K562 (cell line): ENCODE results near the gene SP140L. TPM values are rescaled to one million over a fixed set of nuclear protein-coding genes. Genes with fewer than 3 reads are reported as not detected.

Experiments used
- TEAD4 ChIP-seq, 2 experiments: sonication (generic) in 1 of 2; formaldehyde crosslinking in 1 of 2; IDR thresholded peaks; 2 replicates each; pipeline versions ENCODE4 v1.6.1 to v1.8.0; 2012 to 2022; ENCODE audit warnings: borderline replicate concordance in 1 of 2, inconsistent platforms in 1 of 2, low read length in 1 of 2, mild to moderate bottlenecking in 1 of 2, missing genetic modification reagents in 1 of 2
- ZNF175 ChIP-seq: fragments of 200-800 bp; sonication (Bioruptor generic); IDR thresholded peaks from 2 replicates; pipeline ENCODE4 v1.6.1; 2016; ENCODE audit warnings: low read depth, mild to moderate bottlenecking, missing genetic modification characterization, missing compliant biosample characterization
- ZNF318 ChIP-seq, 2 experiments: fragments of 450-650 bp; IDR thresholded peaks; 2 replicates each; pipeline ENCODE4 v1.6.1; 2016; ENCODE audit warnings: mild to moderate bottlenecking in 2 of 2, borderline replicate concordance in 1 of 2, low read depth in 1 of 2, moderate library complexity in 1 of 2
- polyA plus RNA-seq, 8 experiments: library from polyadenylated mRNA; depleted of rRNA in 4 of 8; stranded (reverse) in 5 of 8; unstranded in 3 of 8; fragments of >200 nt; fragmentation: Nextera tagmentation in 2 of 8; fragmentation: Illumina TruSeq in 1 of 8; extraction: Ambion mirVana in 2 of 8; extraction: Trizol in 1 of 8; gene quantifications; 2 replicates each; pipeline versions ENCODE4 v1.2.1 to v1.2.3, GENCODE V29; 2011 to 2014; ENCODE audit warnings: inconsistent platforms in 1 of 8, missing spikeins in 1 of 8
- total RNA-seq, 7 experiments: library from RNA; depleted of rRNA in 6 of 7; stranded (reverse); fragments of >200 nt in 6 of 7; fragmentation: Illumina TruSeq in 2 of 7; extraction: Trizol in 2 of 7; gene quantifications; 2 replicates each; pipeline versions ENCODE4 v1.2.1 to v1.2.3, GENCODE V29; 2011 to 2021; ENCODE audit warnings: low replicate concordance in 1 of 7
- TF ChIP-seq, protein P1 (sequence below): fragments of 450-650 bp; IDR thresholded peaks from 2 replicates; pipeline ENCODE4 v1.6.1; 2016; ENCODE audit warnings: low read depth, mild to moderate bottlenecking, moderate library complexity

Gene SP140L
- total and polyA plus RNA-seq, 9 of the 15 experiments (the other 6 are each of a cell fraction or from before 2014, with no cell fraction given): 4.0 to 15.5 (median 11.3) TPM

GRCh38 chr2:230383453-230383852, 56.5 kb downstream of the SP140L start (continued):
- no peak for TF ChIP-seq ZNF318 (IDR thresholded peaks at IDR 0.05; ENCODE audit: borderline replicate concordance in 1 of 2, low read depth in 1 of 2)
- no peak for TF ChIP-seq TEAD4 (IDR thresholded peaks at IDR 0.05; ENCODE audit: low read length)
- no peak for TF ChIP-seq TEAD4 (CRISPR knock-in tag; IDR thresholded peaks at IDR 0.05; ENCODE audit: borderline replicate concordance)
- TF ChIP-seq ZNF175: no peak
- TF ChIP-seq, protein P1, sequence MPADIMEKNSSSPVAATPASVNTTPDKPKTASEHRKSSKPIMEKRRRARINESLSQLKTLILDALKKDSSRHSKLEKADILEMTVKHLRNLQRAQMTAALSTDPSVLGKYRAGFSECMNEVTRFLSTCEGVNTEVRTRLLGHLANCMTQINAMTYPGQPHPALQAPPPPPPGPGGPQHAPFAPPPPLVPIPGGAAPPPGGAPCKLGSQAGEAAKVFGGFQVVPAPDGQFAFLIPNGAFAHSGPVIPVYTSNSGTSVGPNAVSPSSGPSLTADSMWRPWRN: no peak
